Measurements from ENCODE around the gene NR1D2.

Gene NR1D2

GRCh38 chr3:23968463-23969184 is 23.5 kb downstream of the NR1D2 start:
- no peak for DNase-seq

- no peak for DNase-seq
Observed at GRCh38 chr3:23969393-23969792, 24.3 kb downstream of the NR1D2 start.

GRCh38 chr3:23971684-23972083 is 26.6 kb downstream of the NR1D2 start:
- DNase-seq = no peak

GRCh38 chr3:23976555-23976954 is 31.5 kb downstream of the NR1D2 start:
- no peak for DNase-seq

- no peak for DNase-seq
Observed at GRCh38 chr3:23979569-23979968, 34.5 kb downstream of the NR1D2 start.

- DNase-seq = no peak
Observed at GRCh38 chr3:23981136-23981535, 36.0 kb downstream of the NR1D2 start.

GRCh38 chr3:23981955-23982354 is 36.9 kb downstream of the NR1D2 start:
- no peak for DNase-seq

GRCh38 chr3:23984934-23985333 is 39.8 kb downstream of the NR1D2 start:
- no peak for DNase-seq

- DNase-seq = no peak
Observed at GRCh38 chr3:23985747-23986544, 40.9 kb downstream of the NR1D2 start.

GRCh38 chr3:23987356-23987755 is 42.3 kb downstream of the NR1D2 start:
- DNase-seq = no peak

- DNase-seq = no peak
Observed at GRCh38 chr3:23991306-23991682, 46.2 kb downstream of the NR1D2 start.

GRCh38 chr3:23991683-23992628 is 46.9 kb downstream of the NR1D2 start:
- peak; percentile 50 to 90 for DNase-seq

GRCh38 chr3:23993556-23994243 is 48.6 kb downstream of the NR1D2 start:
- peak in 1 of 2 donors; percentile 11 for DNase-seq

GRCh38 chr3:23994244-23994569 is 49.1 kb downstream of the NR1D2 start:
- DNase-seq = no peak

GRCh38 chr3:23995219-23995618 is 50.1 kb downstream of the NR1D2 start:
- no peak for DNase-seq

- DNase-seq = no peak
Observed at GRCh38 chr3:23996095-23996524, 51.0 kb downstream of the NR1D2 start.

GRCh38 chr3:23999012-23999641 is 54.0 kb downstream of the NR1D2 start:
- peak; percentile 64 to 79 for DNase-seq

- DNase-seq = no peak
Observed at GRCh38 chr3:24002129-24002528, 57.0 kb downstream of the NR1D2 start.

- no peak for DNase-seq
Observed at GRCh38 chr3:24003466-24003865, 58.4 kb downstream of the NR1D2 start.

- no peak for DNase-seq
Observed at GRCh38 chr3:24004171-24004938, 59.3 kb downstream of the NR1D2 start.

GRCh38 chr3:24005669-24006068 is 60.6 kb downstream of the NR1D2 start:
- no peak for DNase-seq
